IMR-90 (cell line): ENCODE results near the gene RUNX1. TPM values are rescaled to one million over a fixed set of nuclear protein-coding genes. Genes with fewer than 3 reads are reported as not detected.

Experiments used
- ATAC-seq: fragments of 200-7000 bp; cut with Tn5 transposase; 2 replicates; pipeline ENCODE4 v1.9.1; 2020; ENCODE audit warnings: low read depth, mild to moderate bottlenecking, moderate library complexity
- BruUV-seq: library from RNA; stranded (reverse); fragments of 400-500 nt; replicated peaks from 2 replicates; lab custom pipeline; 2021; lab: Mats Ljungman, UMichigan
- CTCF ChIA-PET: fragments of 300-600 bp; formaldehyde crosslinking; extraction: SDS; loops from one replicate; lab custom pipeline; 2021; ENCODE audit warnings: antibody characterized with exemption; lab: Yijun Ruan, JAX
- POLR2A ChIA-PET: fragments of 300-600 bp; sonication (Branson Sonifier 250); formaldehyde crosslinking; loops from one replicate; lab custom pipeline; 2022; ENCODE audit warnings: antibody characterized with exemption; ENCODE audit not compliant: unreplicated experiment; lab: Charles Lee
- DNase-seq: peaks from one replicate; pipeline ENCODE4 v3.0.0; 2013
- H2AFZ ChIP-seq: replicated peaks from 2 replicates; pipeline ENCODE3; 2013; ENCODE audit warnings: low read length, mild to moderate bottlenecking; ENCODE audit not compliant: poor library complexity
- H2AK5ac ChIP-seq: 2 replicates; pipeline ENCODE4 v1.6.1; 2013; ENCODE audit warnings: low read depth, low read length, inconsistent platforms
- H2AK9ac ChIP-seq: replicated peaks from 2 replicates; pipeline ENCODE3; 2013; ENCODE audit warnings: mild to moderate bottlenecking, low read depth, low read length, moderate library complexity; ENCODE audit not compliant: poor library complexity
- H2BK120ac ChIP-seq: 2 replicates; pipeline ENCODE4 v1.6.1; 2013; ENCODE audit warnings: low read depth, low read length, inconsistent platforms
- H2BK15ac ChIP-seq: 3 replicates; pipeline ENCODE4 v1.6.1; 2013; ENCODE audit warnings: low read depth, low read length, inconsistent platforms
- H2BK20ac ChIP-seq: 2 replicates; pipeline ENCODE4 v1.6.1; 2013; ENCODE audit warnings: low read depth, mild to moderate bottlenecking, inconsistent platforms, low read length, moderate library complexity
- H2BK5ac ChIP-seq: 2 replicates; pipeline ENCODE4 v1.6.1; 2013; ENCODE audit warnings: mild to moderate bottlenecking, low read depth, low read length, inconsistent platforms; ENCODE audit not compliant: poor library complexity, severe bottlenecking
- H3K14ac ChIP-seq: replicated peaks from 2 replicates; pipeline ENCODE4 v1.6.1; 2013; ENCODE audit warnings: low read depth, low read length, inconsistent platforms
- H3K18ac ChIP-seq: 2 replicates; pipeline ENCODE4 v1.6.1; 2013; ENCODE audit warnings: low read depth, low read length, control low read depth
- H3K23ac ChIP-seq: 2 replicates; pipeline ENCODE4 v1.6.1; 2013; ENCODE audit warnings: low read depth, low read length, inconsistent platforms
- H3K27ac ChIP-seq: 2 replicates; pipeline ENCODE4 v1.5.1; 2013; ENCODE audit warnings: mild to moderate bottlenecking, control low read depth, low read length; ENCODE audit not compliant: insufficient read depth
- H3K27me3 ChIP-seq: 2 replicates; pipeline ENCODE4 v1.6.1; 2013; ENCODE audit warnings: low read length; ENCODE audit not compliant: control insufficient read depth, insufficient read depth
- H3K36me3 ChIP-seq: 2 replicates; pipeline ENCODE4 v1.6.1; 2013; ENCODE audit warnings: low read length, mixed read lengths; ENCODE audit not compliant: control insufficient read depth, insufficient read depth
- H3K4ac ChIP-seq: 2 replicates; pipeline ENCODE4 v1.6.1; 2013; ENCODE audit warnings: low read depth, low read length, inconsistent platforms
- H3K4me1 ChIP-seq: 2 replicates; pipeline ENCODE4 v1.6.1; 2013; ENCODE audit warnings: low read length, mixed read lengths; ENCODE audit not compliant: control insufficient read depth, insufficient read depth
- H3K4me2 ChIP-seq: 2 replicates; pipeline ENCODE4 v1.6.1; 2013; ENCODE audit warnings: low read depth, mild to moderate bottlenecking, control low read depth, low read length, moderate library complexity
- H3K4me3 ChIP-seq: 2 replicates; pipeline ENCODE4 v1.5.1; 2013; ENCODE audit warnings: low read depth, mild to moderate bottlenecking, control low read depth, low read length, moderate library complexity; ENCODE audit not compliant: insufficient read depth
- H3K56ac ChIP-seq: 2 replicates; pipeline ENCODE4 v1.6.1; 2013; ENCODE audit warnings: low read length, inconsistent platforms; ENCODE audit not compliant: insufficient read depth; ENCODE audit errors: extremely low read depth
- H3K79me1 ChIP-seq, 2 experiments: 2 replicates each; pipeline ENCODE4 v1.6.1; 2013; ENCODE audit warnings: low read length in 2 of 2, inconsistent platforms in 1 of 2, low read depth in 1 of 2
- H3K9ac ChIP-seq: 2 replicates; pipeline ENCODE4 v1.6.1; 2013; ENCODE audit warnings: low read depth, low read length, control low read depth
- H3K9me1 ChIP-seq: 2 replicates; pipeline ENCODE4 v1.6.1; 2013; ENCODE audit warnings: low read length, inconsistent platforms; ENCODE audit not compliant: insufficient read depth
- H3K9me3 ChIP-seq: 2 replicates; pipeline ENCODE4 v1.6.1; 2013; ENCODE audit warnings: low read length; ENCODE audit not compliant: control insufficient read depth, insufficient read depth
- H4K20me1 ChIP-seq: 2 replicates; pipeline ENCODE4 v1.6.1; 2013; ENCODE audit warnings: low read length, inconsistent platforms; ENCODE audit not compliant: insufficient read depth
- H4K5ac ChIP-seq: 2 replicates; pipeline ENCODE4 v1.6.1; 2013; ENCODE audit warnings: mild to moderate bottlenecking, low read depth, low read length, control low read depth
- H4K8ac ChIP-seq, 2 experiments: 2 replicates each; pipeline ENCODE4 v1.6.1; 2013; ENCODE audit warnings: low read depth in 2 of 2, low read length in 2 of 2, control low read depth in 1 of 2, inconsistent platforms in 1 of 2
- H4K91ac ChIP-seq: 2 replicates; pipeline ENCODE4 v1.6.1; 2013; ENCODE audit warnings: low read depth, low read length, inconsistent platforms; ENCODE audit not compliant: insufficient read depth
- BHLHE40 ChIP-seq: fragments of 150-350 bp; IDR thresholded peaks from 2 replicates; pipeline ENCODE4 v1.6.1; 2016; ENCODE audit warnings: mild to moderate bottlenecking, low read depth, low read length
- CEBPB ChIP-seq: IDR thresholded peaks from 2 replicates; pipeline ENCODE4 v1.6.1; 2012; ENCODE audit warnings: low read depth, low read length, improper control_type of control experiment
- FOS ChIP-seq: fragments of 150-350 bp; IDR thresholded peaks from 2 replicates; pipeline ENCODE4 v1.6.1; 2016; ENCODE audit warnings: low read depth, low read length
- MAFK ChIP-seq: IDR thresholded peaks from 2 replicates; pipeline ENCODE4 v1.6.1; 2012; ENCODE audit warnings: low read depth, low read length, improper control_type of control experiment
- NFE2L2 ChIP-seq: fragments of 150-350 bp; IDR thresholded peaks from 2 replicates; pipeline ENCODE4 v1.6.1; 2016; ENCODE audit warnings: low read depth, mild to moderate bottlenecking, low read length
- POLR2A ChIP-seq: IDR thresholded peaks from 2 replicates; pipeline ENCODE4 v1.6.1; 2012; ENCODE audit warnings: mild to moderate bottlenecking, low read depth, low read length
- RAD21 ChIP-seq: IDR thresholded peaks from 2 replicates; pipeline ENCODE4 v1.6.1; 2012; ENCODE audit warnings: low read length, improper control_type of control experiment
- RCOR1 ChIP-seq: IDR thresholded peaks from 2 replicates; pipeline ENCODE4 v1.6.1; 2012; ENCODE audit warnings: mild to moderate bottlenecking, low read length, improper control_type of control experiment; ENCODE audit not compliant: insufficient replicate concordance
- WGBS, 2 experiments: methylation state at CpG; one replicate each; pipeline versions ENCODE4 v1.1.5 to v1.1.7; 2013; ENCODE audit warnings: missing lambda C conversion rate in 2 of 2; ENCODE audit not compliant: insufficient read length in 1 of 2; ENCODE audit errors: extremely low coverage in 2 of 2; 5-methylcytosine and 5-hydroxymethylcytosine counted together
- dilution Hi-C: fragments of 300-500 bp; cut with HindIII; formaldehyde crosslinking; loops from one replicate; pipeline ENCODE4 v1.14.3; 2018; ENCODE audit warnings: low sequenced_read_pairs; ENCODE audit not compliant: unreplicated experiment
- in situ Hi-C: fragments of 300-500 bp; cut with MboI; formaldehyde crosslinking; loops from 3 replicates; pipeline ENCODE4 v1.14.3; 2019; ENCODE audit warnings: low sequenced_read_pairs, inconsistent platforms, mixed read lengths
- intact Hi-C: fragments of 100-400 bp; cut with micrococcal nuclease; formaldehyde crosslinking; loops from 2 replicates; pipeline ENCODE4 v1.10.0; 2022
- polyA plus RNA-seq, 3 experiments: library from polyadenylated mRNA; depleted of rRNA; stranded (reverse); fragments of >200 nt; gene quantifications; 2 replicates each; pipeline ENCODE4 v1.2.3, GENCODE V29; 2012; ENCODE audit warnings: low replicate concordance in 1 of 3
- total RNA-seq: library from RNA; depleted of rRNA; stranded (reverse); fragments of >200 nt; gene quantifications from 2 replicates; pipeline ENCODE4 v1.2.3, GENCODE V29; 2012
- TF ChIP-seq, protein P1 (sequence below): fragments of 150-350 bp; IDR thresholded peaks from 2 replicates; pipeline ENCODE4 v1.6.1; 2016; ENCODE audit warnings: low read depth, mild to moderate bottlenecking, low read length, moderate library complexity, borderline replicate concordance
- TF ChIP-seq, protein P2 (sequence below): fragments of 150-350 bp; IDR thresholded peaks from 2 replicates; pipeline ENCODE4 v1.6.1; 2017; ENCODE audit warnings: mild to moderate bottlenecking, antibody characterized with exemption, low read length, low read depth
- TF ChIP-seq, protein P3 (sequence below): conservative IDR thresholded peaks from 2 replicates; pipeline ENCODE4 v1.5.1; 2012; ENCODE audit warnings: mild to moderate bottlenecking, low read depth, low read length, improper control_type of control experiment

Gene RUNX1
- total and polyA plus RNA-seq, 2 of the 4 experiments (the other 2 are of a cell fraction): 34.5 to 56.5 TPM

DNA sequence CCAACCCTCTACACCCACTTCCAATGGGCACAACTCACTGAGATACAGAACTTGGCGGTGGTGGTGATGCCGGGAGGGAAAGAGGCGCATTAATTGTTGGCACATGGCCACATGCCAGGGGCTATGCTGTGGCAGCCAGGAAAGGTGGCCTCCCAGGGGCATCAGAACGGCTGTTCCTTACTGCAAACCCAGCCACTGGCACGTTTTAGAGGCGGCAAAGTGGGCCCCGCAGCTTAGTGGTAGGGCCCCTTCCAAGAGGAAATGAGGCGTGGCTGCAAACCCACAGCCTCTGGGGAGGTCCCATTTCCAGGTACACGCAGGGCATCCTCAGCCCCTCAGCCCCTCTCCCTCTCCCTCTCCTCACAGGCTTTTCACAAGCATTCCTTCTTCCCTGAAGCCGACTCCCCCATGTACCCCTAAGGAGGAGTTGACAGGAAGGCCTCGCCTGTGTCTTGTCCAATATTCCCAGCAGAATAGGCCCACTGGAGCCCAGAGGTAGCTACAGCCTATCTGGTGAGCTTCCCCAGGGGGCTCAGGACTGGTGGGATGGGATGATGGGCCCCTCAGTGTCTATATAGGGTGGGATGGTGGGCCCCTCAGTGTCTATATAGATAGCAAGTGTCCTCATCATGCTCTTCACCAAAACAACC is 214.1 kb downstream of the RUNX1 start:
- H2AFZ ChIP-seq: no peak overlapping the region
- H2BK120ac ChIP-seq: peak overlapping the region; percentile 75
- POLR2A ChIA-PET: no interaction called here
- peak overlapping the region; percentile 69 for H3K23ac ChIP-seq
- H3K4me1 ChIP-seq: peaks cover 28% of the 10 kb centered on the region
- no peak overlapping the region for H3K4me2 ChIP-seq
- intact Hi-C loops (no loop called here), in situ Hi-C loops (no loop called here), dilution Hi-C loops (no loop called here)
- peak overlapping the region; percentile 71 for H2BK20ac ChIP-seq
- no peaks in the 10 kb centered on the region for H3K27me3 ChIP-seq
- H4K20me1 ChIP-seq: peaks cover 58% of the 10 kb centered on the region
- no peak overlapping the region for H3K9ac ChIP-seq
- peak overlapping the region; percentile 83 for H2AK5ac ChIP-seq
- H3K18ac ChIP-seq: peak overlapping the region; percentile 34
- H3K36me3 ChIP-seq: peaks cover 41% of the 10 kb centered on the region
- no peak overlapping the region for H3K56ac ChIP-seq
- no peak for ATAC-seq
- peak overlapping the region; percentile 89 for H3K4ac ChIP-seq
- H3K27ac ChIP-seq: peak overlapping the region; percentile 52
- BruUV-seq: no TSS peak
- peaks cover 48 to 87% of the 10 kb centered on the region in 2 experiments for H3K79me1 ChIP-seq
- peak overlapping the region; percentile 66 for H4K5ac ChIP-seq
- no peak for DNase-seq
- peak overlapping the region; percentile 64 for H2BK5ac ChIP-seq
- TF ChIP-seq, protein P1, sequence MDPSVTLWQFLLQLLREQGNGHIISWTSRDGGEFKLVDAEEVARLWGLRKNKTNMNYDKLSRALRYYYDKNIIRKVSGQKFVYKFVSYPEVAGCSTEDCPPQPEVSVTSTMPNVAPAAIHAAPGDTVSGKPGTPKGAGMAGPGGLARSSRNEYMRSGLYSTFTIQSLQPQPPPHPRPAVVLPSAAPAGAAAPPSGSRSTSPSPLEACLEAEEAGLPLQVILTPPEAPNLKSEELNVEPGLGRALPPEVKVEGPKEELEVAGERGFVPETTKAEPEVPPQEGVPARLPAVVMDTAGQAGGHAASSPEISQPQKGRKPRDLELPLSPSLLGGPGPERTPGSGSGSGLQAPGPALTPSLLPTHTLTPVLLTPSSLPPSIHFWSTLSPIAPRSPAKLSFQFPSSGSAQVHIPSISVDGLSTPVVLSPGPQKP: no peak
- TF ChIP-seq FOS (no peak), RCOR1 (no peak), BHLHE40 (no peak), NFE2L2 (no peak), CEBPB (no peak), MAFK (no peak), RAD21 (no peak), POLR2A (no peak)
- TF ChIP-seq, protein P2, sequence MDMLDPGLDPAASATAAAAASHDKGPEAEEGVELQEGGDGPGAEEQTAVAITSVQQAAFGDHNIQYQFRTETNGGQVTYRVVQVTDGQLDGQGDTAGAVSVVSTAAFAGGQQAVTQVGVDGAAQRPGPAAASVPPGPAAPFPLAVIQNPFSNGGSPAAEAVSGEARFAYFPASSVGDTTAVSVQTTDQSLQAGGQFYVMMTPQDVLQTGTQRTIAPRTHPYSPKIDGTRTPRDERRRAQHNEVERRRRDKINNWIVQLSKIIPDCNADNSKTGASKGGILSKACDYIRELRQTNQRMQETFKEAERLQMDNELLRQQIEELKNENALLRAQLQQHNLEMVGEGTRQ: no peak
- TF ChIP-seq, protein P3, sequence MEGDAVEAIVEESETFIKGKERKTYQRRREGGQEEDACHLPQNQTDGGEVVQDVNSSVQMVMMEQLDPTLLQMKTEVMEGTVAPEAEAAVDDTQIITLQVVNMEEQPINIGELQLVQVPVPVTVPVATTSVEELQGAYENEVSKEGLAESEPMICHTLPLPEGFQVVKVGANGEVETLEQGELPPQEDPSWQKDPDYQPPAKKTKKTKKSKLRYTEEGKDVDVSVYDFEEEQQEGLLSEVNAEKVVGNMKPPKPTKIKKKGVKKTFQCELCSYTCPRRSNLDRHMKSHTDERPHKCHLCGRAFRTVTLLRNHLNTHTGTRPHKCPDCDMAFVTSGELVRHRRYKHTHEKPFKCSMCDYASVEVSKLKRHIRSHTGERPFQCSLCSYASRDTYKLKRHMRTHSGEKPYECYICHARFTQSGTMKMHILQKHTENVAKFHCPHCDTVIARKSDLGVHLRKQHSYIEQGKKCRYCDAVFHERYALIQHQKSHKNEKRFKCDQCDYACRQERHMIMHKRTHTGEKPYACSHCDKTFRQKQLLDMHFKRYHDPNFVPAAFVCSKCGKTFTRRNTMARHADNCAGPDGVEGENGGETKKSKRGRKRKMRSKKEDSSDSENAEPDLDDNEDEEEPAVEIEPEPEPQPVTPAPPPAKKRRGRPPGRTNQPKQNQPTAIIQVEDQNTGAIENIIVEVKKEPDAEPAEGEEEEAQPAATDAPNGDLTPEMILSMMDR: no peak
- H3K9me1 ChIP-seq: peaks cover 30% of the 10 kb centered on the region
- peak overlapping the region; percentile 75; the same call in 1 of the 2 replicates for H3K14ac ChIP-seq
- peak overlapping the region; percentile 37; the same call in 1 of the 3 replicates for H2BK15ac ChIP-seq
- no peaks in the 10 kb centered on the region for H3K9me3 ChIP-seq
- 90% methylated on average over 6 of the region's 11 CpGs; no CpG with 5 or more reads in 1 of the 2 experiments for WGBS, 2 experiments
- CTCF ChIA-PET: interaction anchor here (1.3 kb wide), 1 partner anchor 142 kb away, joined by 3 read pairs; no protein-coding TSS in a partner anchor
- peak overlapping the region; percentile 88 for H4K91ac ChIP-seq
- H2AK9ac ChIP-seq: peak overlapping the region; percentile 6
- no peak overlapping the region for H3K4me3 ChIP-seq
- H4K8ac ChIP-seq: peak overlapping the region; percentile 34 to 74; a peak in 3 of 4 replicates
